Activated T-cell treated with anti-CD3 and anti-CD28 coated beads, Interleukin-2, amount 50 U/mL, for 4 hours (primary cell): ENCODE data around the gene WDR82. TPM values are rescaled to one million over a fixed set of nuclear protein-coding genes. Genes with fewer than 3 reads are reported as not detected.

Experiments
- ATAC-seq, 2 donors: fragments of 200-7000 bp; cut with Tn5 transposase; one replicate each; pipeline ENCODE4 v1.10.0; 2021
- DNase-seq: peaks from one replicate; pipeline ENCODE4 v3.0.0-alpha.2; 2020
- H3K27me3 Mint-ChIP-seq: one replicate; pipeline ENCODE4 v1.8.0; 2021; ENCODE audit warnings: low read depth, mixed read lengths
- H3K36me3 Mint-ChIP-seq: one replicate; pipeline ENCODE4 v1.8.0; 2022; ENCODE audit warnings: mixed read lengths; ENCODE audit not compliant: insufficient read depth
- H3K4me1 Mint-ChIP-seq: one replicate; pipeline ENCODE4 v1.8.0; 2021; ENCODE audit warnings: low read depth, mixed read lengths
- H3K4me3 Mint-ChIP-seq: one replicate; pipeline ENCODE4 v1.8.0; 2021; ENCODE audit warnings: mild to moderate bottlenecking, moderate library complexity, mixed read lengths
- H3K9me3 Mint-ChIP-seq: one replicate; pipeline ENCODE4 v1.8.0; 2021; ENCODE audit warnings: mixed read lengths
- total RNA-seq, 3 donors: library from RNA; stranded (reverse); gene quantifications; one replicate each; pipeline ENCODE4 v1.2.1, GENCODE V29; 2021

Gene WDR82
- total RNA-seq, 3 donors from 2014 or later, result 107 to 119 (median 115) TPM

DNA sequence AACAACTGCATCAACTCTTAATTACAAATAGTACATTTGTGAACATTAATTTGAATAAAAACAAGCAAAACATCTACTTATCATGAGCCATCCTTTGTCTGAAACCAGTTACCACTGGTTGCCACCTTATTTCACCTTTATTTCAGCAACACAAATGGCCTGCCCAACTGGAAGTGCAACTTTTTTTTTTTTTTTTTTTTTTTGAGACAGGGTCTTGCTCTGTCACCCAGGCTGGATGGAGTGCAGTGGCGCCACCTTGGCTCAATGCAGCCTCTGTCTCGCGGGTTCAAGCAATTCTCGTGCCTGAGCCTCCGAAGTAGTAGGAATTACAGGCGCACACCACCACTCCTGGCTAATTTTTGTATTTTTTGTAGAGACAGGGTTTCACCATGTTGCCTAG is 13.1 kb downstream of the WDR82 start:
- no peaks in the 10 kb centered on the region for H3K27me3 Mint-ChIP-seq
- no peak for DNase-seq
- H3K4me1 Mint-ChIP-seq, result peaks cover 80% of the 10 kb centered on the region
- H3K36me3 Mint-ChIP-seq, result peaks cover 61% of the 10 kb centered on the region
- H3K9me3 Mint-ChIP-seq, result no peaks in the 10 kb centered on the region
- ATAC-seq, result no peak
- H3K4me3 Mint-ChIP-seq, result no peak overlapping the region

DNA sequence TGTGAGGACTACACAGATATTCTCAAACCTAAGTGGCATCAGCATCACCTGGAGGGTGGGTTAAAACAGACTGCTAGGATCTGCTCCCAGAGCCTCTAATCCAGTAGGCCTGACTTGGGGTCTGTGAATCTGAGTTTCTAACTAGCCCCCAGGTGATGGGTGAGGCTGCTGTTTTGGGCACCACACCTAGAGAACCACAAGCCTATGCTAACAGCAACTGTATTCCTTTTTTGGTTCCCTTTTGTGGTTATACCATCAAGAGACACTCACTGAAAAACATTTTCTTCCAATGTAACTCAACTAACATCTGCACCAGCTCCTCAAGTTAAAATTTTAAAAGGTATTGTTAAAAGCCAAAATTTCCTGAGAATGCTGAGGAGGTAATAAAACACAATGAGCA is 16.0 kb downstream of the WDR82 start:
- Mint-ChIP-seq H3K9me3 (no peaks in the 10 kb centered on the region), H3K36me3 (peaks cover 71% of the 10 kb centered on the region), H3K4me3 (no peak overlapping the region), H3K4me1 (peaks cover 79% of the 10 kb centered on the region), H3K27me3 (no peaks in the 10 kb centered on the region)
- ATAC-seq, result no peak
- no peak for DNase-seq

- Mint-ChIP-seq H3K27me3 (no peaks in the 10 kb centered on the region), H3K36me3 (peaks cover 76% of the 10 kb centered on the region), H3K4me1 (peaks cover 93% of the 10 kb centered on the region), H3K9me3 (no peaks in the 10 kb centered on the region), H3K4me3 (no peak overlapping the region)
- DNase-seq, result no peak
- ATAC-seq, result peak in 1 of 2 donors; percentile 24
Observed at GRCh38 chr3:52259448-52259847, 19.0 kb downstream of the WDR82 start.

DNA sequence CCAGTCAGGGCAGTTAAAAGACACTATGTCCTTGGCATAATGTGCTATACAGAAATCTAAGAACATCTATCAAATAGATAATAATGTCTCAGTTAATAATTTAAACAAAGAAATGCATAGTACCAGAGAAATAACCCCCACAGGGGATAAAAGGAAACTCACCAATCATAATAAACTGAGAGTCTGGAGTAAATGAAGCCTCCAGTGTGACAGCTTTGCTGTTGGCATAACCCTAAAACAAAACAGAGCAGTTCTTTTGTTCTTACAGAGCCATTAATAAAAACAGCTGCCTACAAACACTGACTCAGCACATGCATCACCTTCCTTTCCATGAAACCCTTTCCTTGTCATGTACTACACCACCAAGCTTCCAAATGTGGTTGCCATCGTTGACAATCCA is 19.4 kb downstream of the WDR82 start:
- Mint-ChIP-seq H3K36me3 (peaks cover 72% of the 10 kb centered on the region), H3K4me1 (peaks cover 93% of the 10 kb centered on the region), H3K4me3 (no peak overlapping the region), H3K27me3 (no peaks in the 10 kb centered on the region), H3K9me3 (no peaks in the 10 kb centered on the region)
- ATAC-seq, result peak in 1 of 2 donors; percentile 38
- no peak for DNase-seq

GRCh38 chr3:52257911-52258310 is 20.5 kb downstream of the WDR82 start:
- no peak for ATAC-seq
- DNase-seq, result no peak
- peaks cover 66% of the 10 kb centered on the region for H3K36me3 Mint-ChIP-seq
- H3K4me1 Mint-ChIP-seq, result peaks cover 93% of the 10 kb centered on the region
- no peak overlapping the region for H3K4me3 Mint-ChIP-seq
- H3K27me3 Mint-ChIP-seq, result no peaks in the 10 kb centered on the region
- H3K9me3 Mint-ChIP-seq, result no peaks in the 10 kb centered on the region

GRCh38 chr3:52256622-52257021 is 21.8 kb downstream of the WDR82 start:
- H3K9me3 Mint-ChIP-seq, result no peaks in the 10 kb centered on the region
- H3K4me3 Mint-ChIP-seq, result no peak overlapping the region
- no peaks in the 10 kb centered on the region for H3K27me3 Mint-ChIP-seq
- peaks cover 68% of the 10 kb centered on the region for H3K36me3 Mint-ChIP-seq
- DNase-seq (no peak), ATAC-seq (no peak)
- peaks cover 91% of the 10 kb centered on the region for H3K4me1 Mint-ChIP-seq

DNA sequence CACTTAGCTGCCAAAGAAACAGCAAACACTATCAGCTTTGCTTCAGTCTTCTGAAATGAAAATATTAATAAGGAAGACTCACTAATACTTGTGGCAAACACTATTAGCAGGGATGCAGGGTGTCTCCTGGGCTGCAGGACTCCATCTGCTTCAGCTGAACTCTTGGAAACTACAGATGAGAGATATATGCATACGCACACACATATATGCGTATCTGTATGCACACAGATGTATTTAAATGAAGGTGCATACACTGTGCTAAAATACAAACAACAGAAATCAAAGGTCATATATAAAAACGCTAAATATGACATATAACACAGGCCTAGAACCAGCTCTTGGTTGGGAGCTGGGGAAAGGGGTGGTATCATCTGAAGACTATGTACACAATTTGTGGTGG is 22.3 kb downstream of the WDR82 start:
- Mint-ChIP-seq H3K4me1 (peaks cover 88% of the 10 kb centered on the region), H3K27me3 (no peaks in the 10 kb centered on the region), H3K9me3 (no peaks in the 10 kb centered on the region), H3K36me3 (peaks cover 64% of the 10 kb centered on the region), H3K4me3 (no peak overlapping the region)
- DNase-seq, result no peak
- no peak for ATAC-seq

GRCh38 chr3:52254608-52255007 is 23.8 kb downstream of the WDR82 start:
- ATAC-seq (no peak), DNase-seq (no peak)
- peak overlapping the region; percentile 4 for H3K4me3 Mint-ChIP-seq
- H3K27me3 Mint-ChIP-seq, result no peaks in the 10 kb centered on the region
- peaks cover 87% of the 10 kb centered on the region for H3K4me1 Mint-ChIP-seq
- no peaks in the 10 kb centered on the region for H3K9me3 Mint-ChIP-seq
- peaks cover 65% of the 10 kb centered on the region for H3K36me3 Mint-ChIP-seq

DNA sequence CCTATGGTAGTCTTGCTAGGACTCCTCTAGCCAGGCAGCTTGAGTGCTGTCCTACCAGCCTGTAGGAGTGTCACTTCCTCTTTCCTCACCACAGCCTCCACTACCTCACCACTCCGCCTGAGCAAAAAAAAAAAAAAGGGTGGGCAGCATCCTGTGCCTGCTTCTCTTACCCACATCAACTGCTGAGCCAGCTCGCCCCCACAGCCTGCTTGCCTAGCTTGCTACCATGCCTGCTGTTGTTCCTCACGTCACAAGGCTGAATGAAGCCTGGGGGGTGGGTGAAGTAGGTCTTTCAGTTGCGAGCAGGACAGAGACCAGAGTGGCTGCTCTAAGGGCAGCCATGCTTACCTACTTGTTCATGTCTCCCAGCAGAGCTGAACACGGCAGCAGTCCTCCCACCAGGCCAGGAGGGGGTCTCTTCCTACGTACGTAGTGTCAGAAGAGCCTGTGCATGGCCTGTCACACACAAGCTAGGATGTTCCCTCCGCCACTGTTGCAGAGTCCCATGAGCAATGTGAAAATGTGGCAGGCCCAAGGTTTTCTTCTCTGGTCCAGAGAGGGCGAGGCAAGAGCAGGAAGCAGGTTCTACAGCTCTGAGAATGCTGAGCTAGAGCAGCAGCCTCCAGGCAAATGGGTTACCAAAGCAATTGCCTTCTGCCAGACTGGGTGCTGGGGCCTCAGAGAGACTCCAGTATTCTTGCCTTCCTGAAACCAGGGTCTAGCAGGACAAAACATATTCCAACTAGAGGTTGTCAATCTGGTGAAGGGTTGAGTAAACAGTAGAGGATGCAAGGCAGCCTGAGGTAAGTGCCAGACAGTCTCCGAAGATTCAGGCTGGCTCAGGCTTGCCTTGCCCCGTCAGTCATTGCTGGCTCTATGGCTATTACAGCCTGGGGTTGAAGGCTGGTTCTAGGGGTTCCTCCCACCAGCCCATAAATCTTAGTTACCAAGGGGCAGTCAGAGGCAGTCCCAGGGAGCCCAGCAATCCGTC is 24.8 kb downstream of the WDR82 start:
- H3K36me3 Mint-ChIP-seq, result peaks cover 65% of the 10 kb centered on the region
- peaks cover 83% of the 10 kb centered on the region for H3K4me1 Mint-ChIP-seq
- peak overlapping the region; percentile 68 for H3K4me3 Mint-ChIP-seq
- H3K9me3 Mint-ChIP-seq, result no peaks in the 10 kb centered on the region
- peak; percentile 82 to 90 for ATAC-seq
- no peaks in the 10 kb centered on the region for H3K27me3 Mint-ChIP-seq
- DNase-seq, result peak; percentile 79

GRCh38 chr3:52250122-52250521 is 28.3 kb downstream of the WDR82 start:
- Mint-ChIP-seq H3K4me1 (peaks cover 75% of the 10 kb centered on the region), H3K27me3 (no peaks in the 10 kb centered on the region), H3K36me3 (peaks cover 46% of the 10 kb centered on the region), H3K9me3 (no peaks in the 10 kb centered on the region), H3K4me3 (no peak overlapping the region)
- DNase-seq, result no peak
- no peak for ATAC-seq

DNA sequence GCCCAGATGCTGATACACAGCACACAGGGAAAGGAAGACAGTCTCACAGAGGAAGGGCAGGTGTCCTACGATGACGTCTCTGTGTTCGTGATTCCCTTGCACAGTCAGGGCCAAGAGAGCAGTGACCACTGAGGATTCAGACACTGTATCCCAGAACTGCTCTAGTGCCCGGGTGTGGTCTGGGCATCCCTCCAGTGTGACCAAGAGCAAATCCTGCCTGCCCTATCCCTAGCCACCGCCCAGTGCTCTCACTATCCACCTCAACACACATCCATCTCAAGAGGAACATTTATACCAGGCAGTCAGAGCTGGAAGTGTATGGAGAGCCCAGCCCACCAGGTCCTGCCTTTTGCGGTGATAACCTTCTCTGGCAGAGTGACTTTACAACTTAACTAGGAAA is 28.8 kb downstream of the WDR82 start:
- peaks cover 75% of the 10 kb centered on the region for H3K4me1 Mint-ChIP-seq
- H3K36me3 Mint-ChIP-seq, result peaks cover 44% of the 10 kb centered on the region
- H3K27me3 Mint-ChIP-seq, result no peaks in the 10 kb centered on the region
- H3K9me3 Mint-ChIP-seq, result no peaks in the 10 kb centered on the region
- DNase-seq (no peak), ATAC-seq (no peak)
- no peak overlapping the region for H3K4me3 Mint-ChIP-seq

DNA sequence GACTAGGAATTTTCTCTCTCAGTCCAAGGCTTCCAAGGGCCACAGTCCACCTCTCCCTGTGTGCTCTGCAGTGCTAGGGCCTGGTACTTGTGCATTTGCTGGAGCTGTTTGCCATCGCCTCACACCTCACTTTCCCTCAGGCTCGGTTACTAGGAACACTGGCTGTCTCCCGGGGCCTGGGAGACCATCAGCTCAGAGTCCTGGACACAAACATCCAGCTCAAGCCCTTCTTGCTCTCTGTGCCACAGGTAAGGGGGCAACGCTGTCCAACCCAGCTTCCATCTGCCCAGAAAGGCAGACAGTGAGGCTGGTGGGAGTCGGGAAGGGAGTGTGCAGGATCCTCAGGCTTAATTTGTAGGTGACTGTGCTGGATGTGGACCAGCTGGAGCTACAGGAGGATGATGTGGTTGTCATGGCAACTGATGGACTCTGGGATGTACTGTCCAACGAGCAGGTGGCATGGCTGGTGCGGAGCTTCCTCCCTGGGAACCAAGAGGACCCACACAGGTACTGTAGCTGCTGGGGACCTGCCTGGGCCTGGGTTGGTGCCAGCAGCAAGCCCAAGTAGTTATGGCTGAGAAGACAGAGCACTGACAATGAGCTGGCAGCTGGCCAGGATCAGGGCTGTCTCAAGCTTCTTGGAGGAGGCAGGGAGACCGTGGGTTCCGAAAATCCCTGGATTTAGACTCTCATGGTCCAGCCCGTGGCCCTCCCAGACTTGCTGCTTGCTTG is 29.5 kb downstream of the WDR82 start:
- Mint-ChIP-seq H3K27me3 (no peaks in the 10 kb centered on the region), H3K4me1 (peaks cover 75% of the 10 kb centered on the region), H3K9me3 (no peaks in the 10 kb centered on the region), H3K4me3 (no peak overlapping the region), H3K36me3 (peaks cover 43% of the 10 kb centered on the region)
- ATAC-seq (no peak), DNase-seq (no peak)

- no peak for DNase-seq
- H3K36me3 Mint-ChIP-seq, result peaks cover 40% of the 10 kb centered on the region
- H3K9me3 Mint-ChIP-seq, result no peaks in the 10 kb centered on the region
- ATAC-seq, result no peak
- no peaks in the 10 kb centered on the region for H3K27me3 Mint-ChIP-seq
- H3K4me1 Mint-ChIP-seq, result peaks cover 75% of the 10 kb centered on the region
- peak overlapping the region; percentile 88 for H3K4me3 Mint-ChIP-seq
Observed at GRCh38 chr3:52248165-52248541, 30.3 kb downstream of the WDR82 start.

DNA sequence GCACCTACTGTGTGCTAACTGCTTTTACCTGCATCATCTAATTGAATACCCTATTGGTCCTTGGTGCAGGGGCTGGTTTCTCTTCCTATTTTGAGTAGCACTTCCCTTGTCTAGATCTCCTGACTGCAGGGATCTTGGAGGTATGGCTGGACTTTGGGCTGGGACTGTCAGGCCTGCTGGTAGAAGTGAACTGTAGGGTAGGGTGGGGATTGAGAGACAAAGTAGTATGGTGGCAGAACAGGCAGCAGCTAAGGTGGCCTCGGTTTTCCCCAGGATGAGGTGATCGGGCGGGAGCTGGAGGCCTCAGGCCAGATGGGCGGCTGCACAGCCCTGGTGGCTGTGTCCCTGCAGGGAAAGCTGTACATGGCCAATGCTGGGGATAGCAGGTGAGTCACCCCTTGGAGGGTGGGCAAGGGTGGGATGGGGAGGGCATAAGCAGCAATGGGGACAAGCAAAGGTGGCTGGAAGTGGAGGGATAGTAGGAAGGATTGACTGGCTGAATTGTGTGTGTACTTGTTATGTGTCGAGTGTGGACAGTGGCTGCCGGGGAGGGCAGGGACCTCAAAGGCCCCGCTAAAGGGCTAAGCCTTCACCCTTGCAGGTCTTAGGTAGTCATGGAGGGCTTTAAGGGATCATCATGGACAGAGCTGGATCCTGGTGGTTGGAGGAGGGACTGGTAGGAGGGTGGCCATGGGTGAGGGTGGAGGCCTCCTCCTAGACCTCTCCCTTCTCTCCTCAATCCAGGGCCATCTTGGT is 30.9 kb downstream of the WDR82 start:
- Mint-ChIP-seq H3K36me3 (peaks cover 36% of the 10 kb centered on the region), H3K9me3 (no peaks in the 10 kb centered on the region)
- ATAC-seq, result no peak

More for the DNA sequence above, 30.9 kb downstream of the WDR82 start:
- no peaks in the 10 kb centered on the region for H3K27me3 Mint-ChIP-seq
- H3K4me1 Mint-ChIP-seq, result peaks cover 73% of the 10 kb centered on the region
- H3K4me3 Mint-ChIP-seq, result peak overlapping the region; percentile 88
- DNase-seq, result no peak
